CD4-positive, alpha-beta T cell treated with Interferon alpha-2 for 1 hour (primary cell): ENCODE results near the gene THSD4.

ENCODE experiments used
- DNase-seq, 2 donors: peaks; one replicate each; pipeline ENCODE4 v3.0.0-alpha.2; 2020 to 2022

THSD4 gene

GRCh38 chr15:71568227-71568626 is 453.0 kb downstream of the THSD4 start:
- DNase-seq = no peak

DNA sequence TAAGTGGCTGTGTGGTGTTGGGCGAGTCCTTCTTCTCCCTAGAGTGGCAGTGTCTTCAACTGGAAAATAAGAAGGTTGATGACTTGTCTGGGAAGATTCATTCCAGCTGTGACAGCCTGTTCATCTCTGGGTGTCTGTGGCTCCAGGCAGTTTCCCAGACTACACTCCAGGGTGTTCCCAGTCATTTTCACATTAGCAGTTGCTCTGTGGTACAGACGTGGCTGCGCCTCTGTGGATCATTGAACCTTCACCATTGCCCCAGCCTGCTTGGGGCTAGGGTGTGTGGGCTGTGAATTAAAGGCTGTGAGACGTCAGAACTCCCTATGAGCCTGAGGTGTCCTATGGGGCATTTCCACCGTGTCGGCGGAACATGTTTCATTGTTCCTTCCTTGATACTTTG is 455.5 kb downstream of the THSD4 start:
- no peak for DNase-seq

DNA sequence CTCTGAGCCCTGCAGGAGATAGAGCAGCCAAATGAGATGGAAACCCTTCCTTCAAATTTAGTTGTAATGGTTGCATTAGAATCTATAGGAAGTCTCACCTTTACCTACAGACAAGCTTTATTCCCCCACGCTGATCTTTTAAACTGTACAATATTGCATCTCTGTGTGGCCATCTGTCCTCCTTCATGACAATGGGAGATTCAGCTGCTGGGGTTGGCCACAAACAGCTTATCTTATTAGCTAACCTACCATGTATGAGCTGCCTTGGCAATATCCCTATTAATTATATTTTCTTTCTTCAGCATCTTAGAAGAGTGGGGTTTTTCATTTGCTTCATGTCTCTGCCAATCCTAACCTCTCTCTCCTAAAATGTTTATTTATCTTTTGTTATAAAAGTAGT is 456.4 kb downstream of the THSD4 start:
- no peak for DNase-seq

DNA sequence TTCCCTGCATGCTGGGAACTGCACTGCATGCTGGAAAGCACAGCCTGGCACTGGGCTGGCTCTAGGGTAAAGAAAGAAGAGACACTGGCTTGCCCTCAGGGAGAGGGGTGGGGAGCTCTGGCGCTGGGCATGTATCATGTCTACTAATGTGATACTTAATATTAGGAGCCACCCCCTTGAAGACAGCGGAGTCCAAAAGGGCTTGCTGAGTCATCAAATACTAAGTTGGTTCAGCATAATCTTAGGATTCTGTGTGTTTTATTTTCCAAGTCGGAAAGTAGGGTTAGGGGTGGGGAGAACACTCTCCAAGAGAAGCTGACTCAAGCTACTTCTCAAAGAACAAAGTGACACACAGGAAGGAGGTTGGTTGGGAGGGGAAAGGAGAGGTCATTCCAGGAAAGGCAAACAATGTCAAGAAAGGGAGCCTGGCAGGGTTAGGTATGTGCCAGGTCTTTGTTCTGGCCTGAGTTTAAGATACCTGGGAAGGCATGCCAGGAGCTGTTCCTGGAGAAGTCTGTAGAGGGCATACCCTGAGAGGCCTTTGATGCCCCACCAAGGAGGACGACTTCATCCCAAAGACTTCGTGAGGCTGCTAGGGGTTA is 457.3 kb downstream of the THSD4 start:
- DNase-seq = no peak

GRCh38 chr15:71573599-71573998 is 458.3 kb downstream of the THSD4 start:
- DNase-seq = no peak

DNA sequence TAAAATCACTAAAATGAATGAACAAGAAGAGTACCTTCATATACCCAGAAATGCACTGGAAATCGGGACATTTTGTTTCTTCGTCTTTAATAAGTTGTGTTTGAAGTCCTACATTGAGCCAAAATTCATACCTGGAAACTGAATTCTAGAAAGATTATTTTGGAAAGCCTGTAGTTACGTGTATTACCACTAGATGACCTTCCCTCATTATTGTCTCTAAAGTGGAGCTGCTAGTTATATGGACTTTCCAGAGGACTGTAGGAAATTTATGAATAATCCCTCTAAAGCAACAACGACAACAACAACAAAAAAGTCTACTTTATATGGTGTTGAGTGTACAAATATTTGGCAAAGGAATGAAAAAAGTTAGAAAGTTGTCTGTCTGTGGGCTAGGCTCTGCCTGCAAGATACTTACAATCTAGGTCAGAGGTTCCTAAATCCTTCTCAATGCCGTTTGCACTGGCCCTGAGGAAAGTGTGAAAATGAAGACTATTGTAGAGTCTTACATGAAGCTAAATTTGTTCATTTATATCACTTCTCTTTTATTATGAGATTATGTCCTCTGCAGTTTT is 460.3 kb downstream of the THSD4 start:
- no peak for DNase-seq

DNA sequence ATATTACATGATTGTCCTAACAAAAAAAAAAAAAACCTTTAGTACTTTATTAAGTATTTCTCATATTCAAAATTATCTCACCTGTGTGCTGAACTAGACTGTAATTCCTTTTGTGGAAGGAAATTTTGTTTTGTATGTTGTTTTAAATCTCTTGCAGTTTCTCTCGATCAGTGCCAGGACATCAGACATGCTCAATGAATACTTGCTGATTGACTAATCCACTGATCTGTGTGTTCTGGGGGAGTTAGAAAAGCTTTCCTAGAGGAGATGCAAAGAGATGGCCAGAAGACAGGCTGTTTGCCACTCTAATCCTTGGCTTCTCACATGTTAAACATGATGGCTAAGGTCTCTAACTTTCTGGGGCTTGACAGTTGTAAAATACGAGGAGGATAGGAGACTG is 461.8 kb downstream of the THSD4 start:
- no peak for DNase-seq

- DNase-seq = no peak
Observed at GRCh38 chr15:71581398-71581930, 466.2 kb downstream of the THSD4 start.

DNA sequence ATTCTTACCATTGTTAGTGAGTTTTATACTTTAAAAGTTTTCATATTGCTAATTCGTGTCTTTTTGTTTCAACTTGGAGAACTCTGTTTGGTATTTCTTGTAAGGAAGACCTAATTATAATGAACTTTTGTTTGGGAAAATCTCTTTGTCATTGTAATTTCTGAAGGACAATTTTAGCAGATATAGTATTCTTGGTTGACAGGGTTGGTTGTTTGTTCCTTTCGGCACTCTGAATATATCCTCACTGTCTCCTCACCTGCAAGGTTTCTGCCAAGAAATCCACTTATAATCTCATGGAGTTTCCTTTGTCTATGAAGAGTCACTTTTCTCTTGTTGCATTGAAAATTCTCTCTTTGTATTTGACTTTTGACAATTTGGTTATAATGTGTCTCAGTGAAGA is 469.9 kb downstream of the THSD4 start:
- DNase-seq = no peak

DNA sequence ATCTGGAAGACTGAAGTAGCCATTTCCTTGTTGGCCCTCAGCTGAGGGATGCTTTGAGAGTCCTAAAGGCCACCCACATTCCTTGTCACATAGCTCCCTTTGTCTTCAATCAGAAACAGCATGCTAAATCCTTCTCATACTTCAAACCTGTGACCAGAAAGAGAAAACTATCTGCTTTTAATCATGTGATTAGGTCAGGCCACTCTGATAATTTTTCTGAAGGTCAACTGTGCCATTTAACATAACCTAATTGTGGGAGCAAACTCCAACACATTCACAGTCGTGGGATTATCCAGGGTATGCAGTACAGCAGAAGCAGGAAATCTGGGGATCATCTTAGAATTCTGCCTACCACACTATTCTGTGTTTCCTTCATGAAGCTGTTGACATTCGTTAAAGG is 471.2 kb downstream of the THSD4 start:
- DNase-seq = no peak

- DNase-seq = no peak
Observed at GRCh38 chr15:71588746-71589145, 473.5 kb downstream of the THSD4 start.

- no peak for DNase-seq
Observed at GRCh38 chr15:71591057-71591456, 475.8 kb downstream of the THSD4 start.

DNA sequence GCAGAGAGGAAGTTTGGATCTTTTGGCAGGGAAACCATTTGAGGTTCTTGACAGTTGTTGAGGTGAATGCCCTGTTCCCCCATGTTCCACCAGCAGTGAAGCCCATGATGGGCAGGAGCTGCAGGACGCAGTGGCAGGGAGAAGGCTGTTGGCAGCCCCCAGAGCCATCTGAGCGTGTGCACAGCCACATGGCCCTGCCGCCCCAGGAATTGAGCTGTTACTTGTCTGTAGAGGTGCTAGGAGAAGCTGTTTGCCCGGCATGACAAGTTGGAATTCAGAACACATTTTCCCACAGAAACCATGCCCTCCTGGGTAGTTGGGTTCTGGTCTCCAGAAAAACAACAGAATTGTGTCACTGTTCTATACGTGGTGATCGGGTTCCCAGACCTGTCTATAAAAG is 476.9 kb downstream of the THSD4 start:
- DNase-seq = no peak

DNA sequence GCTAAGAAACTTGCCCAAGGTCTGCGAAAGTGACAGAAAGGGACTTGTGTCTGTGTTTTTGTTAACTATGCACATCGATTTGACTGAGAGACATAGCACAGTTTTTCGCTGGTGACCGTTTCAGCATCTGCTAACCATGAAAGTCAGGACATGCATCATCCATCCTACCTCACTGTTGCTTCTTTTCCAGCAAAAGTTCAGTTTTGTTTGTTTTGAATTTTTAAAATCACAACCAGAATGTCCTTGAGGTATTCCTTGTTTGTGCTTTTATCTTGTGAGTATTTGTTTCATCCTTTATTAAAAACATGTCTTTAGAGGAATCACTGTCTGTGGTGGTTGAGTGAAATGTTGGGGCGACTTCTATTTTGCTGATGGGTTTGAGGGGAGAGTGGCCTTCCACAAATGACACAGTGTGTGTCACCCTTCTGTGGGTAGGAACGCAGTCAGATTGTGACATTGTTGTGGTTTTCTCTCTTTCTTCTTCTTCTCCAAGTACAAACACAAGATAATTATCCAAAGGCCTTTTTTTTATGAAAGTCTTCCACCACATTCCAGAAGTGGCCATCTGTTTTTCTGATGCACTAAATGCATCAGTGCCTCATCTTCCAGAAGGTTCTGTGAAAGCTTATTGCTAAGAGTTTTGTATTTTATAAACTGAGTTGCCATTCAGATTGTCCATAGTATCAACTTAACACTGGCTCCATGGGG is 480.7 kb downstream of the THSD4 start:
- no peak for DNase-seq

- no peak for DNase-seq
Observed at GRCh38 chr15:71596672-71597071, 481.4 kb downstream of the THSD4 start.

- DNase-seq = no peak
Observed at GRCh38 chr15:71597126-71597525, 481.9 kb downstream of the THSD4 start.

- no peak for DNase-seq
Observed at GRCh38 chr15:71597637-71598036, 482.4 kb downstream of the THSD4 start.

- DNase-seq = no peak
Observed at GRCh38 chr15:71598741-71599140, 483.5 kb downstream of the THSD4 start.

DNA sequence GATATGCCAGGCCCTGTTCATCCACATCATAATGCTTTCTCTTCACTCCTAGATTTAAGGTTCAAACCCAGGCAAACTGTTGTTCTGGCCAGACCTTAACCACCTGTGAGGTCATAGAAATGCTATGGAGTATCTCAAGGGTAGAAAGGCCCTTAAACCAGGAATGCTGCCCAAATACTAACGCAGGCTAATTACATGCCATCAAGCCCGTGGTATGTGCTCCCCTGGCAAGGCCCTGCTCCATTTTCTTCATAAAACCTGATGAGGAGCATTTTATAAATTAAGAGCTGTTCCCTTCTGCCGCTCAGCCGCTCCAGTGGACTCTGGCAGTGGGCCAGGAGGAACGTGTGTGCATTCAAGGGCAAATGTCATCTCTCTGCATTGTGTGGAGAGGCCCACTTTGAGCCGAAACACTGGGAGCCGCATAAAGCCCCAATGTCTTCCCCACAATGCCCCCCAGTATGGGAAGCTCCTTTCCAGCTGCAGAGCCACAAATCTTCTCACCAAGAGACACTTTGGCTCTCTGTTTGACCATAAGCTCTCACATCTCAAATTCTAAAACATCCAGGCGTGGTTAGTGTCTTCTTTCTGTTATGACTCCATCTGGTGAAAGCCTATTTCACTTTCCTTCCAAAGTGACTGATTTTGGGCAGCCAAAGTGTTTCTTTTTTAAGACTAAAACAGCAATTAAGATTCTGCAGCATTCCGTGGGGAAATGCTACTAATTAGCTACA is 484.3 kb downstream of the THSD4 start:
- DNase-seq = no peak

- no peak for DNase-seq
Observed at GRCh38 chr15:71600237-71600636, 485.0 kb downstream of the THSD4 start.

DNA sequence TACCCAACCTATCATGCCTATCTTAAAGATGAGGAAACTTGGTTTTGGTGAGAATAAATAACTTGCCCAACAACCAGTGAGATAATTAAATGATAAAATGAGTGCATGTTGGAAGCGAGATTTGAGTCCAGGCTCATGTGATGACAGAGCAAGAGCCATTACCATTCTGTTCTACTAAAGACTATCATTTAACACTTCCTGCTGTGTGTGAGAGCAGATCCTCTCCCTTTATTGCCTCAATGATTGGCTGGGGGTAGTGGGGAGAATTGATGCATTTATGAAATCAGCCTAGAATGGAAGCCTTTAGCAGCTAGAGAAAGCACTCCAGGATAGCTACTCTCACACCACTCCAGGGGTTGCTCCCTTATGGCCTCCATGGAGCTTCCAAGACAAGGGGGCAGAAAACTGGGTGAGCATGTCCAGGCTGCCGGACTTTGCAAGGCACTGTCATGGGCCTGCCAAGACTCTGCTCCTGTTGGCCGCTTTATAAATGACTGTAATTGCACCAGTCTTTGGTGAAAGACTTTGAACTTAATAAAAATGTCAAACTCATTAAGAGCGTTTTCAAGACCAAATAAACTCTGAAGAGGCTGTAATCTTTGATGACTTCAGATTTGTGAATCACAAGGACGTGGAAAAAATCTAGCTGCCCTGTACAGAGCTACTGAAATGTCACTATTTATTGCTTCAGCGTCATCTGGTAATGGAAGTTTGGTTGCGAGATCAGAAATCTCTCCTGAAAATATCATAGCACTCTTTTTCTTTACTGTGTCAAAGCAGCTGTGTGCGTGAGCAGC is 486.0 kb downstream of the THSD4 start:
- no peak for DNase-seq

- DNase-seq = no peak
Observed at GRCh38 chr15:71603379-71603778, 488.1 kb downstream of the THSD4 start.

DNA sequence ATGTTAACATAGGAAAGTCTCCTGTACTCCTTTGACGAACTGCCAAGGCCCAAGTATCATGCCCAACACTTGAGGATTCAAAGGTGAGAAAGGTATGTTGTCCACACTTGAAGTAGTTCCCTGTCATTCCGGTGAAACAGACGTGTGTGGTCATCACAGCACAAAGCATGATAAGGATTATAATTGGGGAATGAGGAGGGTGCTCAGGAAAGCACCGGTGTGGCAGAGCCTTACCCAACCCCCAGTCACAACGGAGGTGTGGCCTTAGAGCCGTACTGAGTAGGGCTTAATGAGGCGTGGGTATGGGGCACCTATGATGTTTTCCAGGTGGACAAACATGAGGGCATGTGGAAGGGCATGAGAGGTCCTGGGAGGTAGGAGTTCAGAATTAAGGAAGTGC is 492.1 kb downstream of the THSD4 start:
- no peak for DNase-seq
